Neural cell (in vitro differentiated cells): Measurements from ENCODE around the gene GLRB.

ENCODE experiments used
- CTCF ChIP-seq: fragments of 450-650 bp; IDR thresholded peaks from 2 replicates; pipeline ENCODE4 v1.5.1; 2014; ENCODE audit warnings: antibody characterized with exemption, mild to moderate bottlenecking, moderate library complexity; ENCODE audit not compliant: poor library complexity, severe bottlenecking
- EZH2 ChIP-seq: fragments of 200-600, 300-800 bp; shearing (Covaris generic), sonication (generic); IDR thresholded peaks from 2 replicates; pipeline ENCODE4 v1.6.1; 2014; ENCODE audit warnings: antibody characterized with exemption, low read length, borderline replicate concordance, mild to moderate bottlenecking; ENCODE audit not compliant: insufficient read depth, poor library complexity, severe bottlenecking
- POLR2AphosphoS5 ChIP-seq: IDR thresholded peaks from 2 replicates; pipeline ENCODE4 v1.6.1; 2012
- REST ChIP-seq: IDR thresholded peaks from 2 replicates; pipeline ENCODE4 v1.6.1; 2012; ENCODE audit warnings: borderline replicate concordance
- SMC3 ChIP-seq: fragments of 450-650 bp; conservative IDR thresholded peaks from 2 replicates; pipeline ENCODE4 v1.6.1; 2014; ENCODE audit warnings: antibody characterized with exemption, mild to moderate bottlenecking, moderate library complexity; ENCODE audit not compliant: poor library complexity

GRCh38 chr4:157184300-157184699, 108.3 kb downstream of the GLRB start:
- TF ChIP-seq CTCF = no peak
- TF ChIP-seq POLR2AphosphoS5 = no peak
- TF ChIP-seq EZH2 = no peak
- TF ChIP-seq SMC3 = no peak
- TF ChIP-seq REST = no peak
